Immature natural killer cell (primary cell): ENCODE measurements around the gene TAS2R5. TPM values are rescaled to one million over a fixed set of nuclear protein-coding genes. Genes with fewer than 3 reads are reported as not detected.
"Not testable (repeated sequence)": the region's sequence is repeated elsewhere in the genome, so short reads cannot be mapped to it uniquely, and the experiment has no call there.

ENCODE experiments used
- DNase-seq, 3 donors: peaks; one replicate each; pipeline ENCODE4 v3.0.0; 2022; ENCODE audit warnings: mixed read lengths in 1 of 3
- H3K27ac Mint-ChIP-seq, 6 donors: one replicate each; pipeline ENCODE4 v1.8.0; 2020; ENCODE audit warnings: mixed read lengths in 6 of 6, mild to moderate bottlenecking in 5 of 6, inconsistent platforms in 4 of 6, moderate library complexity in 3 of 6
- H3K27me3 Mint-ChIP-seq, 3 donors: one replicate each; pipeline ENCODE4 v1.8.0; 2020 to 2021; ENCODE audit warnings: low read depth in 3 of 3, mild to moderate bottlenecking in 3 of 3, mixed read lengths in 3 of 3, moderate library complexity in 3 of 3, inconsistent platforms in 1 of 3
- H3K36me3 Mint-ChIP-seq, 3 donors: one replicate each; pipeline ENCODE4 v1.8.0; 2020; ENCODE audit warnings: mixed read lengths in 3 of 3, inconsistent platforms in 2 of 3, mild to moderate bottlenecking in 2 of 3
- H3K4me1 Mint-ChIP-seq, 2 donors: one replicate each; pipeline ENCODE4 v1.8.0; 2020; ENCODE audit warnings: inconsistent platforms in 2 of 2, mild to moderate bottlenecking in 2 of 2, mixed read lengths in 2 of 2, moderate library complexity in 1 of 2
- H3K4me3 Mint-ChIP-seq, 5 donors: one replicate each; pipeline ENCODE4 v1.8.0; 2020; ENCODE audit warnings: mild to moderate bottlenecking in 5 of 5, mixed read lengths in 5 of 5, inconsistent platforms in 3 of 5, moderate library complexity in 3 of 5
- H3K9me3 Mint-ChIP-seq, 6 donors: one replicate each; pipeline ENCODE4 v1.8.0; 2020; ENCODE audit warnings: mild to moderate bottlenecking in 6 of 6, mixed read lengths in 6 of 6, inconsistent platforms in 4 of 6, moderate library complexity in 3 of 6
- polyA plus RNA-seq, 3 donors: library from polyadenylated mRNA; unstranded; fragments of 300-500 nt; fragmentation: Illumina TruSeq; gene quantifications; one replicate each; pipeline ENCODE4 v1.2.3, GENCODE V29; 2021

TAS2R5 gene, protein sequence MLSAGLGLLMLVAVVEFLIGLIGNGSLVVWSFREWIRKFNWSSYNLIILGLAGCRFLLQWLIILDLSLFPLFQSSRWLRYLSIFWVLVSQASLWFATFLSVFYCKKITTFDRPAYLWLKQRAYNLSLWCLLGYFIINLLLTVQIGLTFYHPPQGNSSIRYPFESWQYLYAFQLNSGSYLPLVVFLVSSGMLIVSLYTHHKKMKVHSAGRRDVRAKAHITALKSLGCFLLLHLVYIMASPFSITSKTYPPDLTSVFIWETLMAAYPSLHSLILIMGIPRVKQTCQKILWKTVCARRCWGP
- polyA plus RNA-seq, result not detected

- DNase-seq, result no peak
- no peaks in the 10 kb centered on the region for H3K9me3 Mint-ChIP-seq
- peaks cover 8 to 13% (median 9%) of the 10 kb centered on the region in 3 donors for H3K36me3 Mint-ChIP-seq
- no peaks in the 10 kb centered on the region for H3K27me3 Mint-ChIP-seq
- H3K27ac Mint-ChIP-seq, result peak within 1 kb of the TSS in 1 of 6 donors; percentile 23
- peaks cover 0 to 9% of the 10 kb centered on the region in 2 donors for H3K4me1 Mint-ChIP-seq
- H3K4me3 Mint-ChIP-seq, result no peak within 1 kb of the TSS
Measured at GRCh38 chr7:141789917-141790316, at the start of gene TAS2R5. TSS of gene TAS2R5 (plus strand) at chr7:141790217. CDS start at chr7:141790362, 145 bp downstream.

DNA sequence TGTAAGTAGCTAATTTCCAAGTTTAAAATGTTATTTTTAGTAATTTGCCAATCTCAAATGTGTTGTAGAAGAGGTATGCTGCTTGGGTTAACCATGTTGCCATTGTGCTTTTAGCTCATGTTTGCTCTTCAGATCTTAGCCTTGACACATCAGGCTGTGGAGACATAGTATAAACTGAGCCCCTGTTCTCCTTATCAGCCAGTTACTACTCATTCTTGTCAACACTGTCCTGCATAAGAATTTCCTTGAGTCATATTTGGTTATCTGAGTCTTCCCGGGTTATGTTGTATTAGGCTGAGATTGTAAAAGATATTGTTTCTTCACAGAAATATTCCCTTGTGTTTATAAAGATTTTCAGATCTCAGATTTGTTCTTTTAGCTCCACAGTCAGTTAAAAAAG lies 47.8 kb upstream of the TAS2R5 start:
- no peak for DNase-seq
- Mint-ChIP-seq H3K27me3 (peaks cover 7 to 17% (median 12%) of the 10 kb centered on the region in 3 donors), H3K4me3 (no peak overlapping the region), H3K36me3 (peaks cover 18 to 38% (median 34%) of the 10 kb centered on the region in 3 donors), H3K9me3 (no peaks in the 10 kb centered on the region), H3K4me1 (peaks cover 31 to 70% of the 10 kb centered on the region in 2 donors), H3K27ac (peak overlapping the region in 1 of 6 donors; percentile 18)

- Mint-ChIP-seq H3K27ac (no peak overlapping the region), H3K27me3 (peaks cover 0 to 3% (median 0%) of the 10 kb centered on the region in 3 donors), H3K4me1 (peaks cover 14 to 51% of the 10 kb centered on the region in 2 donors), H3K9me3 (no peaks in the 10 kb centered on the region), H3K36me3 (peaks cover 27 to 38% (median 34%) of the 10 kb centered on the region in 3 donors), H3K4me3 (no peak overlapping the region)
- no peak for DNase-seq
Measured at GRCh38 chr7:141744131-141744530, 45.9 kb upstream of the TAS2R5 start.

DNA sequence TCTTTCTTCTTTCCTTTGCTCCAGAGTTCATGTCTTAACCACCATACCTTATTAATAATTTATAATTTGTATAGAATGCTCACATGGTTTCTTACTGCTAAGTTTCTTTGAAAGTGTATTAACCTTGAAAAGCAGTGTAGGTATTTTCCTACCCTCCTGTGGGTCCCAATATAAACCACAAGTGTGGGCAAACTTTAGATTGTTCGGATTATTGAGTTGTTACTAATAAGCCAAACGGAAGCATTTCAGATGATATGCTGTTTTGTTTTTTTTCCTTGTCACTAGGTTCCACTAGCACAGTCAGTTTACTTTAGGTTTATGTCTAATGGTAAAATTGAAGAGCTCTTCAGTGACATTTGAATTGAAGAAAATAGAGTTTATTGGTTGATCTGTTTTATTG lies 41.6 kb upstream of the TAS2R5 start:
- peaks cover 54 to 58% (median 57%) of the 10 kb centered on the region in 3 donors for H3K36me3 Mint-ChIP-seq
- peaks cover 0 to 12% of the 10 kb centered on the region in 2 donors for H3K4me1 Mint-ChIP-seq
- no peak overlapping the region for H3K4me3 Mint-ChIP-seq
- H3K27me3 Mint-ChIP-seq, result no peaks in the 10 kb centered on the region
- no peak for DNase-seq
- peaks cover 10 to 26% (median 20%) of the 10 kb centered on the region in 6 donors for H3K9me3 Mint-ChIP-seq
- H3K27ac Mint-ChIP-seq, result no peak overlapping the region

- Mint-ChIP-seq H3K4me3 (peak overlapping the region in 1 of 5 donors; percentile 30), H3K36me3 (peaks cover 56 to 66% (median 66%) of the 10 kb centered on the region in 3 donors), H3K9me3 (peaks cover 10 to 27% (median 24%) of the 10 kb centered on the region in 6 donors)
- not testable (repeated sequence) for H3K27ac Mint-ChIP-seq, DNase-seq, H3K4me1 Mint-ChIP-seq, H3K27me3 Mint-ChIP-seq
Measured at GRCh38 chr7:141751904-141752303, 38.1 kb upstream of the TAS2R5 start.

GRCh38 chr7:141752634-141753033 lies 37.4 kb upstream of the TAS2R5 start:
- peaks cover 62 to 70% (median 66%) of the 10 kb centered on the region in 3 donors for H3K36me3 Mint-ChIP-seq

DNA sequence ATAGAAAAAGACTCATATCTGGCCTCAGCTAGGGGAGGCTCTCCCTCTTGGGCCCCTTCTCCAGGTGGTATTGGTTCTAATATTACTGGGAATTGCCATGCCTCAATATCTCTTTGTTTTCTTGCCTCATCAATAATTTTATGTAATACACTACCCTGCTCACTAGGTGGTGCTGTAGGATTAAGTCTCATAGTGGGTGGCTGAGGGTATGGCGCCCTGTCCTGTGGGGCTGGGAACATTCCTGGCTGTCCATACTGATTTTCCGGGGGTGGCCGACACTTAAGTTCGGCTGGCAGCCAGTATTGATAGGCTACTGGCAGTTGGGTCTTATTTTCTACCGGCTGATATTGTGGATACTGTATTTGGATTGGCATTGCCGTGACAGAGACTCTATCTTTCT lies 35.1 kb upstream of the TAS2R5 start:
- Mint-ChIP-seq H3K9me3 (peaks cover 10 to 27% (median 24%) of the 10 kb centered on the region in 6 donors), H3K27me3 (no peaks in the 10 kb centered on the region), H3K4me1 (peaks cover 0 to 5% of the 10 kb centered on the region in 2 donors), H3K4me3 (no peak overlapping the region), H3K27ac (no peak overlapping the region), H3K36me3 (peaks cover 61 to 81% (median 64%) of the 10 kb centered on the region in 3 donors)
- peak in 2 of 3 donors; percentile 10 to 11 for DNase-seq

More at GRCh38 chr7:141752634-141753033, 37.4 kb upstream of the TAS2R5 start:
- Mint-ChIP-seq H3K9me3 (peaks cover 10 to 27% (median 24%) of the 10 kb centered on the region in 6 donors), H3K4me1 (peaks cover 0 to 5% of the 10 kb centered on the region in 2 donors), H3K27ac (no peak overlapping the region), H3K27me3 (no peaks in the 10 kb centered on the region), H3K4me3 (no peak overlapping the region)
- DNase-seq, result no peak

DNA sequence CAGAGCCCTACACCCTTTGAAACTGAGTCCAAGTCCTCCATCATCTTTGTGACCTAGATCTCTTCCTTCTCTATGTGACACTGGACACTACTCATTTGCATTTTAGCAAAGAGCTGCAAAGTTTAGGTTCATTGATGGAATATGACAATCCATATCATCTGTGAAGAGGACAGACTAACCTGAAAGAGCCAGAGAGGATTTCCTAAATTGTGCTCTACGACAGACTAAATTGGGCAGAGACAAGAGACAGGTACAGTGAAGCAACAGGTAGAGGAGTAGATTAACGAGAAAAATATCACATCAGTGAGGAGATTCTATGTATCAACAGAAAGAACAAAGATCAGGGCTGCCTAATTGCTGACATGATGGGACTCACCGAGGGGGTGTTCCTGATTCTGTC lies 26.2 kb upstream of the TAS2R5 start, which contains the start of gene TAS2R3:
Gene TAS2R3, plus strand, starts transcription at position 301 of the 400 bp plus-strand sequence. Its CDS starts 62 bp downstream, at position 363.
- peaks cover 11 to 44% (median 19%) of the 10 kb centered on the region in 3 donors for H3K36me3 Mint-ChIP-seq
- H3K9me3 Mint-ChIP-seq, result no peaks in the 10 kb centered on the region
- no peak for DNase-seq
- no peak within 1 kb of the TSS for H3K4me3 Mint-ChIP-seq
- no peaks in the 10 kb centered on the region for H3K27me3 Mint-ChIP-seq
- H3K27ac Mint-ChIP-seq, result no peak within 1 kb of the TSS
- no peaks in the 10 kb centered on the region for H3K4me1 Mint-ChIP-seq

DNA sequence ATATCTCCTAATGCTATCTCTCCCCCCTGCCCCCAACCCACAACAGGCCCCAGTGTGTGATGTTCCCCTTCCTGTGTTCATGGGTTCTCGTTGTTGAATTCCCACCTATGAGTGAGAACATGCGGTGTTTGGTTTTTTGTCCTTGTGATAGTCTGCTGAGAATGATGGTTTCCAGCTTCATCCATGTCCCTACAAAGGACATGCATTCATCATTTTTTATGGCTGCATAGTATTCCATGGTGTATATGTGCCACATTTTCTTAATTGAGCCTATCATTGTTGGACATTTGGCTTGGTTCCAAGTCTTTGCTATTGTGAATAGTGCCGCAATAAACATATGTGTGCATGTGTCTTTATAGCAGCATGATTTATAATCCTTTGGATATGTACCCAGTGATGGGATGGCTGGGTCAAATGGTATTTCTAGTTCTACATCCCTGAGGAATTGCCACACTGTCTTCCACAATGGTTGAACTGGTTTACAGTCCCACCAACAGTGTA lies 19.9 kb upstream of the TAS2R5 start:
- H3K27me3 Mint-ChIP-seq, DNase-seq, H3K27ac Mint-ChIP-seq, H3K9me3 Mint-ChIP-seq, H3K4me3 Mint-ChIP-seq, H3K4me1 Mint-ChIP-seq: not testable (repeated sequence)
- H3K36me3 Mint-ChIP-seq, result peaks cover 0 to 19% (median 11%) of the 10 kb centered on the region in 3 donors

- Mint-ChIP-seq H3K4me3 (no peak within 1 kb of the TSS), H3K27me3 (no peaks in the 10 kb centered on the region), H3K36me3 (peaks cover 27 to 47% (median 34%) of the 10 kb centered on the region in 3 donors), H3K4me1 (no peaks in the 10 kb centered on the region), H3K27ac (no peak within 1 kb of the TSS), H3K9me3 (peaks cover 0 to 2% (median 0%) of the 10 kb centered on the region in 6 donors)
- no peak for DNase-seq
Measured at GRCh38 chr7:141776374-141776773, 13.6 kb upstream of the TAS2R5 start, which contains the start of gene TAS2R4. TSS of gene TAS2R4 (plus strand) at chr7:141776674. CDS start at chr7:141778489, 1,815 bp downstream.

- DNase-seq, result peak; percentile 4 to 26 (median 24)
Measured at GRCh38 chr7:141785706-141786552, 4.1 kb upstream of the TAS2R5 start.

GRCh38 chr7:141788296-141788695 lies 1.7 kb upstream of the TAS2R5 start:
- no peak overlapping the region for H3K27ac Mint-ChIP-seq
- no peaks in the 10 kb centered on the region for H3K27me3 Mint-ChIP-seq
- no peak for DNase-seq
- H3K4me1 Mint-ChIP-seq, result peaks cover 0 to 9% of the 10 kb centered on the region in 2 donors
- H3K36me3 Mint-ChIP-seq, result peaks cover 0 to 10% (median 9%) of the 10 kb centered on the region in 3 donors
- H3K4me3 Mint-ChIP-seq, result no peak overlapping the region
- no peaks in the 10 kb centered on the region for H3K9me3 Mint-ChIP-seq

More at GRCh38 chr7:141785706-141786552, 4.1 kb upstream of the TAS2R5 start:
- H3K36me3 Mint-ChIP-seq, result peaks cover 0 to 10% (median 5%) of the 10 kb centered on the region in 3 donors
- H3K4me3 Mint-ChIP-seq, result no peak overlapping the region
- H3K27me3 Mint-ChIP-seq, result no peaks in the 10 kb centered on the region
- H3K27ac Mint-ChIP-seq, result no peak overlapping the region
- no peaks in the 10 kb centered on the region for H3K9me3 Mint-ChIP-seq
- peaks cover 0 to 9% of the 10 kb centered on the region in 2 donors for H3K4me1 Mint-ChIP-seq

DNA sequence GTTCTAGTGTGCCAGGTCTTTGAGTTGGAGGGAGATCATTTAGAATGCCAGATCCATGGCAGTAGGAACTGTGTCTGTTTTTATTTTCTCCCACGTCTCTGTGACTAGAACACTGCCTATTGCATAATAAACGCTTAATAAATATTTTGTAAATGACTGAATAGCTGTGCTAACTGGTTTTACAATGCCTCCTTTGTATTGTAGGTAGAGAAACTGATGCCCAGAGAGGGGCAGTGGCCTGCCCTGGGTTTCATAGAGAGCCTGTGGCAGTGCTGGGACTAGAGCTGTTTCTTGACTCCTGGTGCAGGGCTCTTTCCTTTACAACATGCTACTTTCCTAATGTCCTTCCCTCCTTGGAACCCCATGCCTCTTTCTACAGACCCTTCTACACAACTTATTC lies 2.5 kb downstream of the TAS2R5 start:
- Mint-ChIP-seq H3K4me3 (no peak overlapping the region), H3K27ac (no peak overlapping the region), H3K27me3 (no peaks in the 10 kb centered on the region), H3K9me3 (no peaks in the 10 kb centered on the region), H3K4me1 (peaks cover 0 to 9% of the 10 kb centered on the region in 2 donors), H3K36me3 (peaks cover 9 to 13% (median 12%) of the 10 kb centered on the region in 3 donors)
- DNase-seq, result no peak
